Measurements from ENCODE around the gene FJX1. TPM values are rescaled to one million over a fixed set of nuclear protein-coding genes. Genes with fewer than 3 reads are reported as not detected.

Gene FJX1
- polyA plus RNA-seq, 3 donors: 17.6 to 25.3 (median 19.5) TPM

DNA sequence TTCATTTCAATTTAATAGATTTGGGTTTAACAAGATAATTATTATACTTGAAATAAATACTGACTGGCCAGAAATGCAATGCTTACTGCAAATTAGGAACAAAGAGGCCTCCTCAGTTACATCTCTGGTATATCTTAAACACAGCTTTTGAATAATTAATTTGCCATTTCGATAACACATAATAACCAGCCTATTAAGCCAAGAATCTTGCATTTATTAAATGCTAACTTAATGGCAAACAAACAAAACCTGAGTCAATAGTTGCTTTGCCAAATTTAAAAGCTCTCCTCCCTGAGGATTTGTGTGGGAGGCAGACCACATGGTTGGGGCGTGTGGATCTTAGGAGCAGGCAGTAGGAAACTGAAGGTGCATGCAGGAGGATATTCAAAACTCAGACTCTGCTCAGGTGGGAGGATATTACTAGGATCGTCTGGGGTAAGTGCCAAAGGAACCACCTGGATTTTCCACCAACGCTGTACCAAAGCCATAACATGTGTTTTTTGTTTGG lies 17.9 kb upstream of the FJX1 start:
- DNase-seq: no peak

DNA sequence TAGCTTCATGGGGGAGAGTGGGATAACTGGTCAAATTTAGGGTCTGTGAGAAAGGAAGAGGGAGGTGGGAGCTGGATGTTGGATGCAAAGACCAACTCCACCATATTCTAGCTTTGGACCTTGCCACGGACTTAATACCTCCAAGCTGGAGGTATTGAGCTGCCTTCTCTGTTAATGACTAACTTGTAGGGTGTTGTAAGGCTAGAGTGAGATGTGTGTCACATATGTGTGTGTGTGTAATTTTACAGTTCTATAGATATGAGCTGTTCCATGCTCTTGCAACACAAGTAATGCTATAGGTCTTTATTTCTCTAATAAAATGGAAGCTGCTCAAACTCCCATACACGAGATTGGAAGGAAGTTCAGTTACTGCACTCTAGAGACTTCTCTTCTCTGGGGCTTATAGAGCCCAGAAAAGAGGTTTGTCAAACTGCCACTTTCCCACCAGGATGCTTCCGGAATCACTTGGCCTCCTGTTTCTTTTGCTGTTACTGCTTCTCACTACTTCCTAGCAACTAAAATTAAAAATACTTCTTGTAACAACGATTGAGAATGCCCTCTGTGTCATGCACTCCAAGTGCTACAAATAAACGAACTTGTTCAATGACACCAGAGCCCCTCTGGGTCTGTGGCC lies 16.0 kb upstream of the FJX1 start:
- DNase-seq: no peak

DNA sequence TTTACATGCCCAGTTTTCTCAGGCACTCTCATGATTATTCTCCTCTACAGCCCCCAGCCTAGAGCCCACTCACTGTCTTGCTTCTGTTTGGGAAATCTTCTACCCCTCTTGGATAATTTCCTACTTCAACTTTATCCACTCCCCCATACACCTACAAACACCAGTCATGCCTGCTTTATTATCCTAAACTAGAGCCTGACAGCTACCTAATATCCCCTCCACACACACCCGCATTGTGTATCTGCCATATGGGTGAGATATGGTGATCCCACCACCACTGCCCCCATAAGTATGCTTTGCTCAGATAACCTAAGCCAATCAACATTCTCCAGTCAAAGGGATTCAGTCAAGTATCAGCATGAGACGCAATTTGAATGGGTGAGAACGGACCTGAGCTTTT lies 15.3 kb upstream of the FJX1 start:
- DNase-seq: no peak

GRCh38 chr11:35605706-35606105 lies 12.6 kb upstream of the FJX1 start:
- DNase-seq: peak; percentile 52

- DNase-seq: no peak
Observed at GRCh38 chr11:35606206-35606605, 12.1 kb upstream of the FJX1 start.

GRCh38 chr11:35608502-35608901 lies 9.8 kb upstream of the FJX1 start:
- no peak for DNase-seq

DNA sequence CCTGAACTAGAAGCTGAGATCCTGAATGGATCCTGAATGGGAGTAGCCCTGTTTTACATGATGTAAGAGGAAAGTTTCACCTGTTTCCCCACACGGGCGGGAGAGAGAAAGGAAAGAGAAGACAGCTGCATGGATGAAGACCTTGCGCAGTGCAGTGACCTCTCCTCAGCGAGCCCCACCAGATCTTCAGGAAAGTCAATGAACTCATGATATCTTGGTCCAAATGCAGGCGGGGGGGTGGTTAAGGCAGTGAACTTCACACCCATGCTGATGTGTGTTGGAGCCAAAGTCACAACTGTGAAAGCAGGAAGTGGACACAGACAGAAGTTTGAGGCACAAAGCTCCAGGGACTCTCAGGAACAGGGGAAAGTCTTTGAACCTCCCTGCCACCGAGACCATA lies 8.6 kb upstream of the FJX1 start:
- no peak for DNase-seq

GRCh38 chr11:35610631-35611030 lies 7.6 kb upstream of the FJX1 start:
- DNase-seq: no peak

GRCh38 chr11:35611741-35612140 lies 6.5 kb upstream of the FJX1 start:
- no peak for DNase-seq

DNA sequence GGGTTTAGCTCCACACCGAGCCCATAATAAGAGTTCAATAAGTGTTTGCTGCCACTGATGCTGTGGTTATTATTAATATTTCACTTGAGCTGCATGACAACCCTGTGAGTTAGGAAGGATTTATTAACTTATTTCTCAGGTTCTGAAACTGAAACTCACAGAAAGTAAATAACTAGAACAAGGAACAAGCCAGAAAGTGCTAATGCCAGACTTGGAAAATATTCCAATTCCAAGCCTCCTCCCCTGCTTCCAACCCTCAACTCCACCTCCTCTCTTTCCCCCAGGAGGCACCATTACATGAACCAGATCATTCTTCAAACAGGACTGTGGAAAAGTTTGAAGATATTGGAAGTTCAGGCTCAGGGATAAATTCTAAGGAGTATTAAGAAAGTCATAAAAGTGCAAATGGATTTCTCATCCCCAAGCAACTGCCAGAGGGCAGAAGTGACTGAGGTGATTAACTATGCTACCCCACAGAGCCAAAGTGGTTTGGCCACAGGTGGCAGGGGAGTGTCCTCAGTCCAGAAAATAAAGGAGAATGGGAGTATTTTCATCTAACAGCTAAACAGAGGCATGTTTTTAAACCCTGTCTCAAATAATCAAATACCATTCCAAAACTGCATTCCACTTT lies 3.2 kb upstream of the FJX1 start:
- DNase-seq: no peak

- DNase-seq: peak; percentile 56
Observed at GRCh38 chr11:35615921-35616900, 2.0 kb upstream of the FJX1 start.

DNA sequence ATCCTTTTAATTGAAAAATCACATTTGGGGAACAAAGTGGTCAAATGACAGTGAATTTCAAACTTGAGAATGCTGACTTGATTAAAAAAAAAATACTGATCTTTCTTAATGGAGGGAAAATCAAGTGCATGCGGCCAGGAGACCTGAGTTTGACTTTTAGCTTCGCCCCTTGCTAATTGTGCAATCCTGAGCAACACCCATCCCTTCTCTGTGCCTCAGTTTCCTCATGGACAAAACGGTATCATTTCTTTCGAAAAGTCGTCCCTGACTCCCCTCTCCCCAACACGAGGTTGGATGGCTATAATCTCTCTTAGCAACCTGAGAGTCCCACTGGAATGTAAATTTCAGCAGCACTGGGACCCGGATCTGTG lies 959 bp upstream of the FJX1 start:
- no peak for DNase-seq

DNA sequence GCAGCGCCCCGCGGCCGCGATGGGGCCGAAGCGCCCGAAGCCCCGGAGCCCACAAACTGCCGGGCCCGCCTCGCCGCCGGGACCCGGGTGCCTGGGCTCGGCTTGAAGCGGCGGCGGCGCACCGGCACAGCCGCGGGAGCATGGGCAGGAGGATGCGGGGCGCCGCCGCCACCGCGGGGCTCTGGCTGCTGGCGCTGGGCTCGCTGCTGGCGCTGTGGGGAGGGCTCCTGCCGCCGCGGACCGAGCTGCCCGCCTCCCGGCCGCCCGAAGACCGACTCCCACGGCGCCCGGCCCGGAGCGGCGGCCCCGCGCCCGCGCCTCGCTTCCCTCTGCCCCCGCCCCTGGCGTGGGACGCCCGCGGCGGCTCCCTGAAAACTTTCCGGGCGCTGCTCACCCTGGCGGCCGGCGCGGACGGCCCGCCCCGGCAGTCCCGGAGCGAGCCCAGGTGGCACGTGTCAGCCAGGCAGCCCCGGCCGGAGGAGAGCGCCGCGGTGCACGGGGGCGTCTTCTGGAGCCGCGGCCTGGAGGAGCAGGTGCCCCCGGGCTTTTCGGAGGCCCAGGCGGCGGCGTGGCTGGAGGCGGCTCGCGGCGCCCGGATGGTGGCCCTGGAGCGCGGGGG lies 346 bp downstream of the FJX1 start:
- DNase-seq: no peak

GRCh38 chr11:35619116-35619854 lies 1.0 kb downstream of the FJX1 start:
- no peak for DNase-seq

GRCh38 chr11:35619855-35620640 lies 1.8 kb downstream of the FJX1 start:
- DNase-seq: peak; percentile 57

GRCh38 chr11:35620795-35621194 lies 2.5 kb downstream of the FJX1 start:
- no peak for DNase-seq

- DNase-seq: no peak
Observed at GRCh38 chr11:35621620-35622019, 3.4 kb downstream of the FJX1 start.

- no peak for DNase-seq
Observed at GRCh38 chr11:35622070-35622469, 3.8 kb downstream of the FJX1 start.

DNA sequence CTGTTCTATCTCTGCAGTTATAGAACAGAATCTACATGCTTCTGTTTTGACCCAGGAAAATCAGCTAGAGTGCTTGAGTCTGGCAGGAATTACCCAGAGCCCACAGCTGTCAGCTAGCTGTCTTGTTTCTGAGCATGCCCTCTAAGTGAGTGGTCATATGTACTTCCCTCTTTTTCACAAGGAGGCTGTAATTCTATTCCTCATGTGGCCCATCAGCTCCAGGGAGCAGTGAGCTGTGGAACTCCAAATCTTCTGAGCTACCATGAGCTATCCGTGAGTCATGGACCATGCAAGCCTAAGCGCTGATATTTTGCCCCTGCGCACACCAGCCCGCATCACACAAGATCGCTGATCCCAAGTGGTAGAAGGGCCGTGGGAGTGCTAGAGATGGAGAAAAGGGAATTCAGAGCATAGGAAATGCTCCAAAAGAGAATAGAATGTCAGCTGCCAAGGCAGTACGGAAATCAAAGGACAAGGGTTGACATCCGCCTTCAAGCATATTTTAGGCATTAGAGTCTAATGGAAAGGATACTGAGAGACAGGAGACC lies 5.4 kb downstream of the FJX1 start:
- DNase-seq: no peak

DNA sequence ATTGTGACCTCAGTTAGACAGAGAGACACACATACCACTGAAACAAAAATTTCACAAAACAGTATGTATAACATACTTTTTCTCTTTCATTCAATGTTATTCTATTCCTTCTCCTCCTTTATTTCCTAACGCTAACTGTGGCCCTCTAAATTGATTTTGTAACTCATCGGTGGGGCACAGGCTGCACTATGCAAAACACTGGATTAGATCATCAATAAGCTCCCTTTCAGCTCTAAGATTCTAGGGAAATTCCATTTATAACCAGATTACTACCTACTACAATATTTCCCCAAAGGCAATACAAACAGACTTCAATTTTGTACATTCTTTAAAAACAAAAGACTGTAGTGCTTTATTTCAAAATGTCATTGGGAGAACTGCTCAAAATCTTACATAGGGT lies 6.1 kb downstream of the FJX1 start:
- DNase-seq: no peak
